NCI-H2196 treated with DMSO at 0.1 percent for 48 hours (cell line): ENCODE measurements around the gene ALKBH2.
A peak's percentile ranks its signal among the peaks of the same experiment; 100 is the strongest.
"Not testable (repeated sequence)": the region's sequence is repeated elsewhere in the genome, so short reads cannot be mapped to it uniquely, and the experiment has no call there.

Experiments used
- DNase-seq: peaks from one replicate; lab custom pipeline; 2025; ENCODE audit not compliant: unreplicated experiment; lab: John Stamatoyannopoulos, UW

Gene ALKBH2

DNA sequence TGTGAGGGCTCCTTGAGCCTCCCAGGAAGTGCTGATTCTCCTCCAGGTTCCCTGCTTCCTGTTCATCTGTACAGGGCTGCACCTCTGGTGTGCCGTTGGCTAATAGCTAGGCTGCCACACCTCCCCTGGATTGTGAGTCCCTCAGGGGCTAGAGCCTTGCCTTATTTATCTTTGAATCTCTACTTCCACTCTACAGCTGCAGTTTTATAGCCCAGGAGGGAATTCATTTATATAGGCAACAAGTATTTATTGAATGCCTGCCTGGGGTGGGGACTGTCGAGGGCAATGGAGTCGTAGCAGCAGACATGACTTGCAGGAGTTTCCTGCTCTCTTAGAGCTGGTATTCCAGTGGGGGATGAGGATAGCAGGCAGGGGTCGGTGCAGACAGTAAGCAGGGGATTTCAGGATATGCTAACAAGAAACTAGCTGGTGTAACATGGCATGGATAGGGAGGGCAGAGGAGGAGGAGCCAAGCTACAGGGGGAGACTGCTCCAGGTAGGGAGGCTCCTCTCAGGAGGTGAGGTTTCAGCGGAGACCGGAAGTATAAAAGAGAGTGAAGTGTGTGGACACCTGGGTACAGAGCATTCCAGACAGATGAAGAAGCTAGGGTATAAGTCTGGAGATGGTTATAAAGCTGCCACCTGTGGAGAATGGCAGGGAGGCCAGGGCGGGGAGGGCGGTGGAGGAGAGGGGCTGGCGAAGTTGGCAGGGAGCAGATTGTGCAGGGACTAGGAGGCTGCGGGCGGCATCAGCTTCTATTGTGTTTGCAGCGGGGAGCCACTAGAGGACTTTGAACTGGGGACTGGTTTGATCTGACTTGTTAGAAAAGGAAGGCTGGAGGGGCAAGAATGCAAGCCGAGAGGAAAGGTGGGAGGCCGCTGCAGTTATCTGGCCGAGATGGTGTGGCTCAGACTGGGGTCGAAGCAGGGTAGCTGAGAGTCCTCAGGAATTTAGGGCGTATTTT, 23.7 kb downstream of the ALKBH2 start:
- DNase-seq, result no peak

DNA sequence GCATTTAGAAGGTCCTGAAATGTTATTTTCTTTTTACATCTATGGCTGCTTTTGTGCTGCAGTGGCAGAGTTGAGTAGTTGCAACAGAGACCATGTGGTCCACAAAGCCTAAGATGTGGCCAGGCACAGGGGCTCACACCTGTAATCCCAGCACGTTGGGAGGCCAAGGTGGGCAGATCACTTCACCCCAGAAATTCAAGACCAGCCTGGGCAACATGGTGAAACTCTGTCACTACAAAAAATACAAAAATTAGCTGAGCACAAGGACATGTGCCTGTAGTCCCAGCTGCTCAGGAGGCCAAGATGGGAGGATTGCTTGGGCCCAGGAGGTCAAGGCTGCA, 27.4 kb downstream of the ALKBH2 start:
- no peak for DNase-seq

DNA sequence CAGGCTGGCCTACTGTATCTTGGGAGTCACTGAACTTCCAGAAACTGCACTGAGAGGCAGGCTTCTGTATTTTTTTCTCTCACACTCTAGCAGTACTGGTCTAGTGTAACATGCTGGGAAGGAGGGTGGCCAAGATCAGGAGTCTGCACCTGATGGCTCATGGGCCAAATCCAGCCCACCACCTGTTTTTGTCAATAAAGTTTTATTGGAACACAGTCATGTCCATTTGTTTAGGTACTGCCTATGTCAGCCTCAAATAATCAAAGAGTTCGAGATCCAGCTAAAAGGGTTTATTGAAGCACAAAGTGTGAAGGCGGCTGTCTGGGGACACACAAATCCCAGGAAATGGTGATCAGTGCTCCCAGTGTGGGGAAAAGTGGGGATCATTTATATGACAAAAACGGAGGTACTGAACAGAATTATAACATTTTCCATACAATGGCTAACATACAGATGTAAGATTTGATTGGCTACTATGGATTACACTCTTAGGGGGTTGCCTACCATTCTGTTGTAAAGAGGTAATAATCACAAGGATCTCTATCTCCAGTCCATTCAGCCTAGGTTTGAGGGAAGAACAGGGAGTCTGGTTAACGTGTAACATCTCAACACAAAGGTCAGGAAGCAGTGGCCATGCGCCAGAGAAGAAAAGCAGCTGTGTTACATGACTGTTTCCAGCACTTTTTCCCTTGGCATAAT, 28.0 kb downstream of the ALKBH2 start:
- DNase-seq, result no peak

DNA sequence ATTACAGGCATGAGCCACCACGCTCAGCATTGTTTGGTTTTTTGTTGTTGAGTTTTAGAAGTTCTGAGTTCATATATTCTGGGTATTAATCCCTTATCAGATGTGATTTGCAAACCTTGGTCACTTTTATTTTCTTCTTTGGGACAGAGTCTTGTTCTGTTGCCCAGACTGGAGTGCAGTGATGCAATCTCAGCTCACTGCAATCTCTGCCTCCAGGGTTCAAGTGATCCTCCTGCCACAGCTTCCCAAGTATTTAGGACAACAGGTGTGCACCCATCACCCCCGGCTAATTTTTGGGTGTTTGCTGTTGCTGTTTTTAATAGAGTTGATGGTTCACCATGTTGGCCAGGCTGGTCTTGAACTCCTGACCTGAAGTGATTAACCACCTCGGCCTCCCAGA, 29.1 kb downstream of the ALKBH2 start:
- DNase-seq, result no peak

DNA sequence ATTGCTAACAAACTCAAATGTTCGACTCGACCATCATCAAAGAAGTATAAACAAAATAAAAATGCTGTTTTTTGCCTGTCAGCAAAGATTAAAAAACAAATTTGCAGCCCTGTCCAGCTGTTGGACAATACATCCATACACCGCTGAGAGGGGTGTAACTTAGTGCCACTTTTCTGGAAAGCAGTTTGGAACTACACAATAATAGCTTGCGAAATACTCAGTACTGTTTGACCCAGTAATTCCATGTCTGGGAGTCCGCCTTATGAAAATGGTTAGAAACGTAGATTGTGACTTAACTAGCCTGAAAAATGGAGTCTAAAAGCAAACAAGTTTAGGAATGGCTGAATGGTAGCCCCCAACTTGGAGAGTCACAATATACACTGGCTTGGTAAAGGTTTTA, 34.5 kb downstream of the ALKBH2 start:
- no peak for DNase-seq

DNA sequence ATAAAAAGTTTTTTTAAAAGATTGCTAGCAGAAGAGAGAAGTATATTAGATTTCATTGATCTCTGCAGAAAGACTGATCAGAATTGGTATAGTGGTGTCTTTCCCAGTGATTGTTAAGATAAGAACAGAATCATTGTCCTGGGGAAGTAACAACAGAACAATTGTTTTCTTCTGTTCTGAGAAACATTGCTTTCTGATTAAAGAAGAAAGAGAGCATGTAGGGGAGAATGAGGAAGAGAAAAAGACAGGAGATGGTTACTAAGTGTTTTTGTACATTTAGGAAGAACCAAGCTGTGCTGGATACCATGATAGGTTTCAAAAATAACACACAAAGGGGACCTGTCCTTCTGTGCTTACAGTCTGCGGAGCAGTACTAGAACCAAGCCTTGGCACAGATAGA, 35.9 kb downstream of the ALKBH2 start:
- no peak for DNase-seq

DNA sequence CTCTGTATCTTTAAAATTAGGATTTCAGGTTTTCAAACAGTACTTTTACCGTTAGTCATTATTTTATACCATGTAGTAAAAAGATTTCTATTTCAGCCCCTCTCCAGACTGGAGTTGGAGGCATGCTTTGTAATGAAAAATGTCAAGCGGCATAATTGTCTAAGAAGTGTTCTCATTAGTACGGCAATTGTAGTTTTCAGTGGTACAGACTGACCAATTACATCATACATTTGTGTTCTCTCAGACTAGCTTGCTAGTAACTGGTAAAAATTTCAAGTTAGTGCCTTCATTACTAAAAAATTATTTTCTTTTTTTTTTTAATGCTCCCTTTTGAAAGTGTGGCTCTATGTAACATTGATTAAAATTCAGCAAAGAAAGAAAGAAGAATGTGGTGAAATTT, 36.4 kb downstream of the ALKBH2 start:
- DNase-seq, result no peak

DNA sequence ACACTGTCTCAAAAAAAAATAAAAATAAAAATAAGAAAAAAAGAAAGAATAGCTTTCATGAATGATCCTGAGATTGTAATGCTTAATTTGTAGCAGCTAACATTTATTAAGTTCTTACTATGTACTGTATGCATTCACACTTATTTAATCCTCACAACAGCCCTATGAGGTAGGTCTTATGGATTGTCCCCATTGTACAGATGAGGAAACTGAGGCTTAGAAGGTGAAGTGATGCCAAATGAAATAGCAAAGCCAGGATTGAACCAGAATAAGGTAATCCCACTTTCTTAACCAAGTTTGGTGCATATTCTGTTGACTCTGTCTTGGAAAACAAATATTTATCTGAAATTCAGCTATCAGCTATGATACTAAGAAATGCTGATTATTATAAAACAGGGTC, 38.8 kb downstream of the ALKBH2 start:
- DNase-seq, result no peak

DNA sequence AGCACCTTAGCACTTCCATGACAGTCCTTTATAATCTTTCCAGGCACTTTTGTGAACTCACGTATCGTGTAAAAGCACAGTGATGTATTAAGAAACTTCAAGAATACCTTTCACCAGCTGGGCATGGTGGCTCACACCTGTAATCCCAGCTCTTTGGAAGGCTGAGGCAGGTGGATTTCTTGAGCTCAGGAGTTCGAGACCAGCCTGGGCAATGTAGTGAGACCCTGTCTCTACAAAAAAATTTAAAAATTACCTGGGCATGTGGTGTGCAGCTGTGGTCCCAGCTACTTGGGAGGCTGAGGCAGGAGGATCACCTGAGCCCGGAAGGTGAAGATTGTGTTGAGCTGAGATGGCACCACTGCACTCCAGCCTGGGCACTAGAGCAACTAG, 39.2 kb downstream of the ALKBH2 start:
- DNase-seq, result not testable (repeated sequence)

DNA sequence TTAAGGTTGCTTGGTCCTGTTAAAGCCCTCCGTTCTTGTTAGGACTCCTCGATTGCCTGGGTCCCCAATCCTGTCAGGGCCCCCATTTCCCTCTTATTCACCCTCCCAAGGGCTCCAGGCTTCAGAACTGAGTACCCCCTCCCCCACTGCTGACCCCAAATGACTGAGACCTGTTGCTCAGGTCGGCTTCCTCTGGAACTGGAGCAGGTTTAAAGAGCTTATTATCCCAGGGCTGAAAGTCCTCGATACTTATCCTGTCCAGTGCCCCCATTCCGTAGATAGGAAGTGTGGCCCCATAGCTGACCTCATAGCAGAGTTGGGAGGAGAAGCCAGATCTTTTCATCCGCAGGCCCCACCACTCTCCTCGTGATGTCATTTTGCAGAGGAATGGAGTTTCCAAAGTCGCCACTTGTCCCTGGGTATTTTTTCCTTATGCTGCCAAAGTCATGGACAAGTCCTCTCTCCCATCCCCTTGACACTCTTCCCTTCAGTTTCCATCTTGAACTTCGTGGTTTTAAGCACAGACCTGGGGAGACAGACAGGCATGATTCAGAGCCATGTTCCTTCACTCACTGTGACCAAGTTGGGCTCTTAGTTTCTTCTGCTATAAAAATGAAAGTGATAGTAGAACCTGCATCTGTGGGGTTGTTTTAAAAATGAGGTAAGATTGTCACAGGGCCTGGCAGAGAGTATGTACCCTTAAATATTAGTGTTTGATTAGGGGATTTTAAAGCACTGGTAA, 39.7 kb downstream of the ALKBH2 start:
- no peak for DNase-seq

DNA sequence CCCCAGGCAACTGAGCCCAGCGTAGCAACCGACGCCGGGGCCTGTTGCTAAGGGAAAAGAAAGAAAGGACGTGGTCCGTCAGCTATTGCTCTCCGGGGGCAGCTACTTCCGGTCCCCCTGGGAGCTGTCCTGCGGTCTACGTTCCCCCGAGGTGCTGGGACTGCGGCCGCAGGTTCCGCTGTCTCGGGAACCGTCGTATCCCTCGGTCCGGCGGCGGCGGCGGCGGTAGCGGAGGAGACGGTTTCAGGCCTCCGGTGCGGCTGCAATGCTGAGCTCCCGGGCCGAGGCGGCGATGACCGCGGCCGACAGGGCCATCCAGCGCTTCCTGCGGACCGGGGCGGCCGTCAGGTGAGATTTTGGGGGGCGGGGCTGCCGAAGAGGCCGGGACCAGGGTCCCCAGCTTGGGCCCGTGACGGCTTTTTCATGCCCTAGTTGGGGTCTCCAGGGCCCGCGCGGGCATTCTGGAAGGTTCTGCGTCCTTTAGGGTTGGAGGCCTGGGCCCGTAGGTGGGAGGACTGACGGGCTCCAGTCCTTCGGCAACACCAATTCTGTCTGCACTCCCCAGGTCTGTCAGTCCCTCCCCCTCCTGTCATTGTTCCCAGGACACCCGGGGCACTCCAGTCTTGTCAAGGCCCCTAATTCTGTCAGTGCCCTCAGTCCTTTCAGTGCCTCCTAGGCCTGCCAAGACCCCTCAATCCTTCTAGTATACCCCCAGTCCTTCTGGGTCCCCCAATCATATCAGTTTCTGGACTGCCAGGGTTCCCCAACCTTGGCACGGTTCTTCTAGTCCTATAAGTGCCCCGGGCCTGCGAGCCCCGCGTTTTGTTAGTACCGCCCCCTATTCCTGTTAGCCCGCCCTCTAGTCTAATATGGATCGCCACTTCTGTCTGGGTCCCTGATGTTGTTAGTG, 40.6 kb downstream of the ALKBH2 start, which contains the start of gene USP30:
Gene USP30 (plus strand): TSS at position 163 of the 910 bp plus-strand sequence. CDS start 103 bp downstream, at position 266.
- DNase-seq, result peak; percentile 70

DNA sequence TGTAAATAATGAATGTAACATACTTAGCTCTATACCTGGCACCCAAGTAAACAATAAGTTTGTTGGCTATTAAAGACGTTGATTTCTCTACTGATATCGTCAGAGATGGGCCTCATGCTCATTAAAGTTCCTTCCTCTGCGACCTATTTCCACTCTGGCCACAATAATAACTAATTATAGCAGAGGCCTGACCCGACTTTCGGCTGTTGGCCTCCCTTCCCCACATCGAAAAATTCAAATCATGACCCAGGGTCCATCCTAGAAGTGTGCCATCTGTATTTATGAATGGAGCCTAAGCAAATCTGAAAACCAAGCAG, 41.2 kb downstream of the ALKBH2 start:
- DNase-seq, result no peak

DNA sequence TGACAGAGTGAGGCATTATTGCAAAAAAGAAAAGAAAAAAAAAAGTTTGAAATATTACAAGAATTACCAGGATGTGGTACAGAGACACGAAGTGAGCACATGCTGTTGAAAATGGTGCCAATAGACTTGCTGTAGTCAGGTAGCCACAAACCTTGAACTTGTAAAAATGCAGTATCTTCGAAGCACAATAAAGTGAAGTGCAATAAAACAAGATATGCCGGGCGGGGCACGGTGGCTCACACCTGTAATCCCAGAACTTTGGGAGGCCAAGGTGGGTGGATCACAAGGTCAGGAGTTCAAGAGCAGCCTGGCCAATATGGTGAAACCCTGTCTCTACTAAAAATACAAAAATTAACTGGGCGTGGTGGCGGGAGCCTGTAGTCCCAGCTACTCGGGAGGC, 43.5 kb downstream of the ALKBH2 start:
- not testable (repeated sequence) for DNase-seq

DNA sequence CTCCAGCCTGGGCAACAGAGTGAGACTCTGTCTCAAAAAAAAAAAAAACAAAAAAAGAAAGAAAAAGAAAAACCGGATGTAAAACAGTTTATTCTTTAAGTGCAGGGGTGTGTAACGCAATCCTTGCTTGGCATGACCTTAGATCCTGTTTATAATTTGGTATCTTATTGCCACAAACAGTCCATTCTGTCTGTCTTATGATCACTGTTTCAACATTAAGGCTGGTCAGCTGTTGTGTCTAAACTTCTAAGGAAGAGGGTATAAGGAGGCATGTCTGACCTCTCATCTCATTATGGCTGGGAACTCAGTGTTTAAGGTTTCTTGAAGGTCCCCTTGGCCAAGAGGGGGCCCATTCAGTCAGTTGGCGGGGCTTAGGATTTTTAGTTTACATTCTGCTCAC, 44.6 kb downstream of the ALKBH2 start:
- DNase-seq, result not testable (repeated sequence)

DNA sequence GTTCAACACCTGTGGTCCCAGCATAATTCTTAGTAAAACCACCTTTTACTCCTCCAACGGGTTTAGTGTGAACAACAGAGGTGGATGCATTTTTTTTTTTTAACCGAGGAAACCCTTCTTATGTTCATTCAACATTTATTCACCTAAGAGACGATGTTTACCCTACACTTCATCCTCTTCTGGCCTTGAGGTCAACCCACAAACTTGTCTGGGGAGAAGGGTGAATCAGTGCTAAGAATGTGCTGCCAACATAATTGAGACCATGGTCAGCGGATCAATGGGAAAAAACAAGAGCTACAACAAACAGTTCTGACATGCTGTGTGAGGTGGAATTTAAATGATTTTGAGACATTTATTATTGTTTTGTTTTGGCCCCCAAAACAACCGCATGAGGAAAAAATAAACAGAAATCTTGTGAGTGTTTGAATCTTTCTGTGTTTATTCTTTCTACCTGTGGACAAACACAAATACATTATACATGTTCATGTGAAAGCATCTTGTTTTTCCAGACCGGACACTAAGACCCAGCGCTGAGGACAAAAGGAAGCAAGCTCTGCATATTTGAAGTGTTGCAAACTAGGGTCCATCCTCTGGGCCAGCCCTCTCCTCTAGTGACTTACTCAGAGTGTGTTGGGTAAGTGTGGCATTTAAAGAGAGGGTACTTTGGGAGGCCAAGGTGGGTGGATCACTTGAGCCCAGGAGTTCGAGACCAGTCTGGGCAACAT, 46.0 kb downstream of the ALKBH2 start:
- DNase-seq, result no peak

DNA sequence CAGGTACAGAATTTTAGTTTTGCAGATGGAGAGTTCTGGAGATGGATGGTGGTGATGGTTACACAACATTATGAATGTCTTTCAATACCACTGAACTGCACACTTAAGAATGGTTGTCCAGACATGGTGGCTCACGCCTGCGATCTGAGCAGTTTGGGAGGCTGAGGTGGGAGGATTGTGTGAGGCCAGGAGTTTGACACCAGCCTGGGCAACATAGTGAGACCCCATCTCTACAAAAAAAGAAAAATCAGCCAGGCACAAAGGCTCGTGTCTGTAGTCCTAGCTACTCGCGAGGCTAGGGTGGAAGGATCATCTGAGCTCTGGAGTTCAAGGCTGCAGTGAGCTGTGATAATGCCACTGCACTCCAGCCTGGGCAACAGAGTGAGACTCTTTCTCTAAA, 49.0 kb downstream of the ALKBH2 start:
- DNase-seq, result no peak
